Activated T-cell treated with anti-CD3 and anti-CD28 coated beads, Interleukin-2, amount 50 U/mL, for 72 hours (primary cell): ENCODE data around the gene TMOD3. TPM values are rescaled to one million over a fixed set of nuclear protein-coding genes. Genes with fewer than 3 reads are reported as not detected.

Experiments used
- ATAC-seq, 2 donors: fragments of 150-1000 bp; cut with Tn5 transposase; replicated peaks in 1 of 2; 2 replicates each; pipeline ENCODE4 v1.10.0; 2021; ENCODE audit warnings: moderate library complexity in 2 of 2, mild to moderate bottlenecking in 1 of 2
- DNase-seq, 2 donors: peaks; one replicate each; pipeline ENCODE4 v3.0.0; 2021 to 2022; ENCODE audit warnings: mixed read lengths in 1 of 2
- H3K27ac Mint-ChIP-seq: one replicate; pipeline ENCODE4 v1.8.0; 2022; ENCODE audit warnings: mild to moderate bottlenecking, moderate library complexity, mixed read lengths
- H3K27me3 Mint-ChIP-seq: one replicate; pipeline ENCODE4 v1.8.0; 2022; ENCODE audit warnings: low read depth, mixed read lengths
- H3K36me3 Mint-ChIP-seq, 2 donors: one replicate each; pipeline ENCODE4 v1.8.0; 2022; ENCODE audit warnings: mixed read lengths in 2 of 2, mild to moderate bottlenecking in 1 of 2; ENCODE audit not compliant: insufficient read depth in 2 of 2
- H3K4me1 Mint-ChIP-seq: one replicate; pipeline ENCODE4 v1.8.0; 2022; ENCODE audit warnings: low read depth, mixed read lengths
- H3K4me3 Mint-ChIP-seq, 2 donors: one replicate each; pipeline ENCODE4 v1.8.0; 2022; ENCODE audit warnings: mild to moderate bottlenecking in 2 of 2, mixed read lengths in 2 of 2, moderate library complexity in 2 of 2
- H3K9me3 Mint-ChIP-seq, 2 donors: one replicate each; pipeline ENCODE4 v1.8.0; 2022; ENCODE audit warnings: mixed read lengths in 2 of 2
- total RNA-seq, 2 donors: library from RNA; stranded (reverse); gene quantifications; one replicate each; pipeline ENCODE4 v1.2.3, GENCODE V29; 2022

Gene TMOD3
- total RNA-seq, 2 donors from 2014 or later: 48.6 to 55.1 TPM

GRCh38 chr15:51838270-51838669, 8.8 kb downstream of the TMOD3 start:
- peaks cover 93% of the 10 kb centered on the region for H3K4me1 Mint-ChIP-seq
- DNase-seq: no peak
- peak overlapping the region; percentile 59 to 73 for H3K4me3 Mint-ChIP-seq
- H3K27me3 Mint-ChIP-seq: no peaks in the 10 kb centered on the region
- no peaks in the 10 kb centered on the region for H3K9me3 Mint-ChIP-seq
- H3K27ac Mint-ChIP-seq: no peak overlapping the region
- no peak for ATAC-seq
- no peaks in the 10 kb centered on the region for H3K36me3 Mint-ChIP-seq

- Mint-ChIP-seq H3K27me3 (no peaks in the 10 kb centered on the region), H3K4me1 (peaks cover 81% of the 10 kb centered on the region), H3K27ac (no peak overlapping the region), H3K9me3 (no peaks in the 10 kb centered on the region), H3K4me3 (no peak overlapping the region), H3K36me3 (no peaks in the 10 kb centered on the region)
- no peak for ATAC-seq
- no peak for DNase-seq
Observed at GRCh38 chr15:51840692-51841091, 11.2 kb downstream of the TMOD3 start.

- Mint-ChIP-seq H3K36me3 (no peaks in the 10 kb centered on the region), H3K4me3 (peak overlapping the region; percentile 14 to 47), H3K27me3 (no peaks in the 10 kb centered on the region), H3K9me3 (no peaks in the 10 kb centered on the region), H3K4me1 (peaks cover 81% of the 10 kb centered on the region), H3K27ac (no peak overlapping the region)
- ATAC-seq (no peak), DNase-seq (no peak)
Observed at GRCh38 chr15:51841406-51842040, 12.1 kb downstream of the TMOD3 start.

GRCh38 chr15:51842265-51842664, 12.8 kb downstream of the TMOD3 start:
- H3K4me3 Mint-ChIP-seq: peak overlapping the region; percentile 6 to 27
- ATAC-seq (no peak), DNase-seq (no peak)
- H3K27me3 Mint-ChIP-seq: no peaks in the 10 kb centered on the region
- H3K36me3 Mint-ChIP-seq: no peaks in the 10 kb centered on the region
- H3K9me3 Mint-ChIP-seq: no peaks in the 10 kb centered on the region
- H3K4me1 Mint-ChIP-seq: peaks cover 81% of the 10 kb centered on the region
- peak overlapping the region; percentile 29 for H3K27ac Mint-ChIP-seq

GRCh38 chr15:51842852-51843737, 13.6 kb downstream of the TMOD3 start:
- Mint-ChIP-seq H3K27ac (no peak overlapping the region), H3K9me3 (no peaks in the 10 kb centered on the region), H3K36me3 (no peaks in the 10 kb centered on the region), H3K4me1 (peaks cover 74% of the 10 kb centered on the region), H3K4me3 (peak overlapping the region in 1 of 2 donors; percentile 30), H3K27me3 (no peaks in the 10 kb centered on the region)
- DNase-seq (peak in 1 of 2 donors; percentile 28), ATAC-seq (peak; percentile 77 to 81)

- peaks cover 0 to 2% of the 10 kb centered on the region in 2 donors for H3K36me3 Mint-ChIP-seq
- peaks cover 70% of the 10 kb centered on the region for H3K4me1 Mint-ChIP-seq
- ATAC-seq (no peak), DNase-seq (no peak)
- H3K27ac Mint-ChIP-seq: peak overlapping the region; percentile 82
- peak overlapping the region in 1 of 2 donors; percentile 16 for H3K4me3 Mint-ChIP-seq
- no peaks in the 10 kb centered on the region for H3K27me3 Mint-ChIP-seq
- H3K9me3 Mint-ChIP-seq: no peaks in the 10 kb centered on the region
Observed at GRCh38 chr15:51844747-51845426, 15.4 kb downstream of the TMOD3 start.

GRCh38 chr15:51846066-51846462, 16.6 kb downstream of the TMOD3 start:
- no peak for ATAC-seq
- no peaks in the 10 kb centered on the region for H3K27me3 Mint-ChIP-seq
- peak overlapping the region in 1 of 2 donors; percentile 68 for H3K4me3 Mint-ChIP-seq
- H3K4me1 Mint-ChIP-seq: peaks cover 62% of the 10 kb centered on the region
- no peak for DNase-seq
- peak overlapping the region; percentile 52 for H3K27ac Mint-ChIP-seq
- peaks cover 0 to 2% of the 10 kb centered on the region in 2 donors for H3K36me3 Mint-ChIP-seq
- no peaks in the 10 kb centered on the region for H3K9me3 Mint-ChIP-seq

- peaks cover 59% of the 10 kb centered on the region for H3K4me1 Mint-ChIP-seq
- H3K9me3 Mint-ChIP-seq: no peaks in the 10 kb centered on the region
- ATAC-seq (peak; percentile 34 to 37), DNase-seq (no peak)
- H3K4me3 Mint-ChIP-seq: peak overlapping the region; percentile 30 to 68
- H3K27me3 Mint-ChIP-seq: no peaks in the 10 kb centered on the region
- H3K36me3 Mint-ChIP-seq: peaks cover 0 to 2% of the 10 kb centered on the region in 2 donors
- H3K27ac Mint-ChIP-seq: peak overlapping the region; percentile 52
Observed at GRCh38 chr15:51846463-51847230, 17.2 kb downstream of the TMOD3 start.

- Mint-ChIP-seq H3K36me3 (peaks cover 0 to 2% of the 10 kb centered on the region in 2 donors), H3K9me3 (no peaks in the 10 kb centered on the region), H3K27ac (no peak overlapping the region), H3K27me3 (no peaks in the 10 kb centered on the region), H3K4me3 (no peak overlapping the region), H3K4me1 (peaks cover 53% of the 10 kb centered on the region)
- ATAC-seq (no peak), DNase-seq (no peak)
Observed at GRCh38 chr15:51848811-51849210, 19.4 kb downstream of the TMOD3 start.

GRCh38 chr15:51849860-51850259, 20.4 kb downstream of the TMOD3 start:
- H3K4me3 Mint-ChIP-seq: no peak overlapping the region
- no peaks in the 10 kb centered on the region for H3K9me3 Mint-ChIP-seq
- H3K36me3 Mint-ChIP-seq: peaks cover 0 to 2% of the 10 kb centered on the region in 2 donors
- peak overlapping the region; percentile 15 for H3K27ac Mint-ChIP-seq
- no peak for DNase-seq
- ATAC-seq: no peak
- H3K4me1 Mint-ChIP-seq: peaks cover 50% of the 10 kb centered on the region
- no peaks in the 10 kb centered on the region for H3K27me3 Mint-ChIP-seq

GRCh38 chr15:51853998-51854397, 24.5 kb downstream of the TMOD3 start:
- Mint-ChIP-seq H3K36me3 (peaks cover under 1% of the 10 kb centered on the region in 2 donors), H3K4me3 (no peak overlapping the region), H3K4me1 (peaks cover 31% of the 10 kb centered on the region), H3K27ac (peak overlapping the region; percentile 17), H3K27me3 (no peaks in the 10 kb centered on the region), H3K9me3 (peaks cover 0 to under 1% of the 10 kb centered on the region in 2 donors)
- no peak for DNase-seq
- ATAC-seq: no peak

GRCh38 chr15:51855612-51856011, 26.2 kb downstream of the TMOD3 start:
- Mint-ChIP-seq H3K4me1 (peaks cover 33% of the 10 kb centered on the region), H3K27me3 (no peaks in the 10 kb centered on the region), H3K36me3 (peaks cover 2 to 5% of the 10 kb centered on the region in 2 donors), H3K27ac (no peak overlapping the region), H3K4me3 (no peak overlapping the region), H3K9me3 (peaks cover 0 to 2% of the 10 kb centered on the region in 2 donors)
- DNase-seq (no peak), ATAC-seq (no peak)
